Uterus (tissue), 4 donors: ENCODE measurements around the gene MTLN. TPM values are rescaled to one million over a fixed set of nuclear protein-coding genes. Genes with fewer than 3 reads are reported as not detected.

Source experiments
- DNase-seq, 2 donors: peaks; one replicate each; pipeline ENCODE4 v3.0.0-alpha.2; 2019 to 2020
- H3K27ac ChIP-seq, 2 donors: fragments of 200-600 bp; sonication (generic); 1 replicate in 1 of 2; 2 replicates in 1 of 2; pipeline ENCODE4 v1.5.1; 2016 to 2018
- H3K27me3 ChIP-seq, 2 donors: fragments of 200-600 bp; sonication (generic); one replicate each; pipeline ENCODE4 v1.5.1; 2018 to 2019; ENCODE audit warnings: control low read depth in 1 of 2
- H3K36me3 ChIP-seq, 2 donors: fragments of 200-600 bp; sonication (generic); one replicate each; pipeline ENCODE4 v1.5.1; 2019; ENCODE audit warnings: control low read depth in 1 of 2
- H3K4me1 ChIP-seq, 2 donors: fragments of 200-600 bp; sonication (generic); one replicate each; pipeline ENCODE4 v1.5.1; 2018 to 2019; ENCODE audit warnings: control low read depth in 1 of 2
- H3K4me3 ChIP-seq, 2 donors: fragments of 200-600 bp; sonication (generic); 1 replicate in 1 of 2; 2 replicates in 1 of 2; pipeline ENCODE4 v1.5.1; 2018 to 2019; ENCODE audit warnings: mild to moderate bottlenecking in 1 of 2
- H3K9me3 ChIP-seq, 2 donors: fragments of 200-600 bp; sonication (generic); one replicate each; pipeline ENCODE4 v1.5.1; 2019; ENCODE audit warnings: control low read depth in 1 of 2
- CTCF ChIP-seq, 4 experiments: fragments of 200-600 bp in 2 of 4; fragments of 450-650 bp in 2 of 4; sonication (generic) in 2 of 4; IDR thresholded peaks; one replicate each; pipeline ENCODE4 v1.5.1; 2016 to 2019; ENCODE audit warnings: antibody characterized with exemption in 4 of 4, mild to moderate bottlenecking in 2 of 4, moderate library complexity in 1 of 4
- POLR2A ChIP-seq, 2 donors: fragments of 450-650 bp; IDR thresholded peaks; one replicate each; pipeline ENCODE4 v1.6.1; 2016; ENCODE audit warnings: antibody characterized with exemption in 2 of 2, mild to moderate bottlenecking in 1 of 2, moderate library complexity in 1 of 2
- intact Hi-C: fragments of 100-400 bp; cut with DNase I; formaldehyde crosslinking; loops from one replicate; pipeline ENCODE4 v1.15.1; 2023; ENCODE audit warnings: low total_unique reads
- total RNA-seq, 4 donors: library from RNA; depleted of rRNA in 3 of 4; stranded (reverse); fragments of >200 nt in 3 of 4; gene quantifications; one replicate each; pipeline versions ENCODE4 v1.1.0 to v1.2.4, GENCODE V29; 2014 to 2023
- donor health status: DM: yes; HTN: yes; CAD: no.

The MTLN gene
- total RNA-seq, 4 donors from 2014 or later: 12.6 to 54.7 (median 22.7) TPM

GRCh38 chr2:110172506-110172905 lies 39.8 kb downstream of the MTLN start:
- Histone ChIP-seq H3K36me3 (peaks cover 0 to 3% of the 10 kb centered on the region in 2 donors), H3K4me3 (no peak overlapping the region), H3K27me3 (no peaks in the 10 kb centered on the region), H3K9me3 (no peaks in the 10 kb centered on the region), H3K4me1 (no peaks in the 10 kb centered on the region), H3K27ac (no peak overlapping the region)
- intact Hi-C loops: no loop called here
- no peak for DNase-seq
- TF ChIP-seq CTCF (IDR thresholded peaks at IDR 0.05) (no peak), POLR2A (IDR thresholded peaks at IDR 0.05) (no peak)

- no peak for TF ChIP-seq POLR2A (IDR thresholded peaks at IDR 0.05)
- TF ChIP-seq CTCF (IDR thresholded peaks at IDR 0.05): no peak
- Histone ChIP-seq H3K4me3 (no peak overlapping the region), H3K27ac (no peak overlapping the region), H3K9me3 (no peaks in the 10 kb centered on the region), H3K4me1 (no peaks in the 10 kb centered on the region), H3K27me3 (no peaks in the 10 kb centered on the region), H3K36me3 (peaks cover 0 to 3% of the 10 kb centered on the region in 2 donors)
- DNase-seq: no peak
- intact Hi-C loops: no loop called here
Measured at GRCh38 chr2:110170102-110170501, 42.2 kb downstream of the MTLN start.

GRCh38 chr2:110167326-110168000 lies 44.9 kb downstream of the MTLN start:
- H3K27ac ChIP-seq: no peak overlapping the region
- H3K4me1 ChIP-seq: no peaks in the 10 kb centered on the region
- no peak overlapping the region for H3K4me3 ChIP-seq
- intact Hi-C loops: no loop called here
- H3K36me3 ChIP-seq: no peaks in the 10 kb centered on the region
- H3K27me3 ChIP-seq: no peaks in the 10 kb centered on the region
- no peaks in the 10 kb centered on the region for H3K9me3 ChIP-seq
- TF ChIP-seq CTCF (IDR thresholded peaks at IDR 0.05) (no peak), POLR2A (IDR thresholded peaks at IDR 0.05) (no peak)
- no peak for DNase-seq

GRCh38 chr2:110166266-110166665 lies 46.1 kb downstream of the MTLN start:
- no peaks in the 10 kb centered on the region for H3K4me1 ChIP-seq
- H3K27me3 ChIP-seq: no peaks in the 10 kb centered on the region
- no peak overlapping the region for H3K4me3 ChIP-seq
- intact Hi-C loops: no loop called here
- DNase-seq: no peak
- TF ChIP-seq CTCF (IDR thresholded peaks at IDR 0.05) (no peak), POLR2A (IDR thresholded peaks at IDR 0.05) (no peak)
- H3K9me3 ChIP-seq: no peaks in the 10 kb centered on the region
- H3K27ac ChIP-seq: no peak overlapping the region
- no peaks in the 10 kb centered on the region for H3K36me3 ChIP-seq

Other genes starting within 250 kb of the MTLN start
- gene MALL, start 96.7 kb downstream of the MTLN start, total RNA-seq: 10 to 100 TPM in 3 of 4 donors, under 1 TPM in 1; 0.59 to 46.4 (median 16.4) TPM
- 10 to 100 TPM in 2 of 4 donors, 1 to 10 TPM in 2; 9.4 to 35.6 (median 17.2) TPM for gene NPHP1, start 7.5 kb downstream of the MTLN start, total RNA-seq